Sigmoid colon (tissue), 7 donors: ENCODE results near the gene PNLIPRP2. TPM values are rescaled to one million over a fixed set of nuclear protein-coding genes. Genes with fewer than 3 reads are reported as not detected.

Experiments used
- DNase-seq: peaks from one replicate; pipeline ENCODE4 v3.0.0-alpha.2; 2019
- H3K27ac ChIP-seq, 4 donors: fragments of 200-600 bp; sonication (generic); one replicate each; pipeline ENCODE4 v1.5.1; 2016 to 2019; ENCODE audit warnings: mild to moderate bottlenecking in 1 of 4
- H3K27me3 ChIP-seq, 3 donors: fragments of 200-600 bp; sonication (generic); one replicate each; pipeline ENCODE4 v1.5.1; 2019; ENCODE audit warnings: mild to moderate bottlenecking in 1 of 3
- H3K36me3 ChIP-seq, 4 donors: fragments of 200-600 bp; sonication (generic); one replicate each; pipeline ENCODE4 v1.5.1; 2016 to 2019
- H3K4me1 ChIP-seq, 4 donors: fragments of 200-600 bp; sonication (generic); one replicate each; pipeline ENCODE4 v1.5.1; 2017 to 2019
- H3K4me3 ChIP-seq, 4 donors: fragments of 200-600 bp; sonication (generic); one replicate each; pipeline ENCODE4 v1.5.1; 2017 to 2019; ENCODE audit warnings: mild to moderate bottlenecking in 2 of 4, moderate library complexity in 1 of 4
- H3K9me3 ChIP-seq, 4 donors: fragments of 200-600 bp in 3 of 4; sonication (generic) in 3 of 4; one replicate each; pipeline versions ENCODE4 v1.5.1 to v1.6.1; 2013 to 2019
- CTCF ChIP-seq, 4 experiments: fragments of 450-650 bp in 3 of 4; fragments of 200-600 bp in 1 of 4; IDR thresholded peaks; one replicate each; pipeline ENCODE4 v1.5.1; 2016 to 2019; ENCODE audit warnings: antibody characterized with exemption in 4 of 4, mild to moderate bottlenecking in 3 of 4, moderate library complexity in 2 of 4
- EP300 ChIP-seq, 4 donors: sonication (generic); formaldehyde crosslinking; IDR thresholded peaks; one replicate each; pipeline ENCODE4 v1.6.1; 2017; ENCODE audit warnings: antibody characterized with exemption in 4 of 4
- POLR2A ChIP-seq, 2 donors: fragments of 450-650 bp; IDR thresholded peaks; one replicate each; pipeline ENCODE4 v1.6.1; 2016; ENCODE audit warnings: antibody characterized with exemption in 2 of 2, mild to moderate bottlenecking in 2 of 2, moderate library complexity in 2 of 2
- POLR2AphosphoS5 ChIP-seq, 4 donors: sonication (generic); formaldehyde crosslinking; IDR thresholded peaks; one replicate each; pipeline ENCODE4 v1.6.1; 2017; ENCODE audit warnings: antibody characterized with exemption in 4 of 4
- WGBS, 2 donors: extraction: QIAGEN DNeasy Blood & Tissue Kit; methylation state at CpG; one replicate each; pipeline ENCODE4 v1.1.7; 2013; 5-methylcytosine and 5-hydroxymethylcytosine counted together
- intact Hi-C: fragments of 100-400 bp; cut with DNase I; formaldehyde crosslinking; loops from one replicate; pipeline ENCODE4 v1.15.1; 2023
- polyA plus RNA-seq, 3 donors: library from polyadenylated mRNA; stranded (reverse); fragments of 200-250 nt; gene quantifications; one replicate each; pipeline ENCODE4 v1.2.3, GENCODE V29; 2013
- total RNA-seq, 4 donors: library from RNA; depleted of rRNA; stranded (reverse); fragments of >200 nt; gene quantifications; one replicate each; pipeline ENCODE4 v1.1.0, GENCODE V29; 2016
- donor health status: healthy with polysubstance abuse.
- donor health status: Bipolar disorder and iron deficiency.
- donor health status: healthy.

The PNLIPRP2 gene
- total and polyA plus RNA-seq, 7 donors, result 0.95 to 1.8 TPM; not detected in 5

GRCh38 chr10:116629340-116629739 is 8.6 kb downstream of the PNLIPRP2 start:
- H3K4me3 ChIP-seq, result no peak overlapping the region
- WGBS, 2 donors, result 86 to 93% methylated on average over 4 of the region's 4 CpGs
- H3K36me3 ChIP-seq, result no peaks in the 10 kb centered on the region
- no peak overlapping the region for H3K27ac ChIP-seq
- peaks cover 0 to 25% (median 17%) of the 10 kb centered on the region in 3 donors for H3K27me3 ChIP-seq
- peaks cover 0 to 8% (median 4%) of the 10 kb centered on the region in 4 donors for H3K4me1 ChIP-seq
- TF ChIP-seq EP300 (IDR thresholded peaks at IDR 0.05) (no peak), POLR2A (IDR thresholded peaks at IDR 0.05) (no peak), CTCF (IDR thresholded peaks at IDR 0.05) (no peak), POLR2AphosphoS5 (IDR thresholded peaks at IDR 0.05) (no peak)
- H3K9me3 ChIP-seq, result no peaks in the 10 kb centered on the region
- DNase-seq, result no peak
- intact Hi-C loops, result loop anchor here (5.0 kb wide), 1 partner anchor 158 kb away; no protein-coding TSS in a partner anchor

- no peaks in the 10 kb centered on the region for H3K36me3 ChIP-seq
- TF ChIP-seq POLR2AphosphoS5 (IDR thresholded peaks at IDR 0.05) (no peak), EP300 (IDR thresholded peaks at IDR 0.05) (no peak), CTCF (IDR thresholded peaks at IDR 0.05) (no peak), POLR2A (IDR thresholded peaks at IDR 0.05) (no peak)
- DNase-seq, result no peak
- no peak overlapping the region for H3K27ac ChIP-seq
- no peaks in the 10 kb centered on the region for H3K9me3 ChIP-seq
- H3K27me3 ChIP-seq, result peaks cover 0 to 20% (median 17%) of the 10 kb centered on the region in 3 donors
- H3K4me3 ChIP-seq, result no peak overlapping the region
- peaks cover 0 to 8% (median 4%) of the 10 kb centered on the region in 4 donors for H3K4me1 ChIP-seq
- intact Hi-C loops, result no loop called here
- 89 to 94% methylated on average over 2 of the region's 2 CpGs for WGBS, 2 donors
These were observed 9.3 kb downstream of the PNLIPRP2 start for GRCh38 chr10:116630020-116630419.

- DNase-seq, result no peak
- 91% methylated on average over 6 of the region's 6 CpGs for WGBS, 2 donors
- no peak overlapping the region for H3K27ac ChIP-seq
These were observed 11.1 kb downstream of the PNLIPRP2 start for GRCh38 chr10:116631871-116632295.

GRCh38 chr10:116632596-116633215 is 12.0 kb downstream of the PNLIPRP2 start:
- no peak for TF ChIP-seq POLR2AphosphoS5 (IDR thresholded peaks at IDR 0.05)
- TF ChIP-seq EP300 (IDR thresholded peaks at IDR 0.05), result no peak
- TF ChIP-seq CTCF (IDR thresholded peaks at IDR 0.05), result no peak
- no peak for TF ChIP-seq POLR2A (IDR thresholded peaks at IDR 0.05)
- DNase-seq, result no peak
- Histone ChIP-seq H3K4me1 (peaks cover 0 to 1% (median under 1%) of the 10 kb centered on the region in 4 donors), H3K4me3 (no peak overlapping the region), H3K27ac (no peak overlapping the region), H3K9me3 (no peaks in the 10 kb centered on the region), H3K27me3 (peaks cover 0 to 2% (median under 1%) of the 10 kb centered on the region in 3 donors), H3K36me3 (no peaks in the 10 kb centered on the region)
- intact Hi-C loops, result no loop called here
- 92% methylated on average over 17 of the region's 17 CpGs for WGBS, 2 donors

More at GRCh38 chr10:116631871-116632295, 11.1 kb downstream of the PNLIPRP2 start:
- Histone ChIP-seq H3K4me3 (no peak overlapping the region), H3K4me1 (peaks cover 0 to 8% (median 4%) of the 10 kb centered on the region in 4 donors), H3K36me3 (no peaks in the 10 kb centered on the region), H3K27me3 (peaks cover 0 to 10% (median 9%) of the 10 kb centered on the region in 3 donors), H3K9me3 (no peaks in the 10 kb centered on the region)
- TF ChIP-seq EP300 (IDR thresholded peaks at IDR 0.05), result no peak
- intact Hi-C loops, result no loop called here

GRCh38 chr10:116633216-116633600 is 12.5 kb downstream of the PNLIPRP2 start:
- H3K4me3 ChIP-seq, result no peak overlapping the region
- H3K27me3 ChIP-seq, result no peaks in the 10 kb centered on the region
- H3K4me1 ChIP-seq, result no peaks in the 10 kb centered on the region
- intact Hi-C loops, result no loop called here
- H3K27ac ChIP-seq, result no peak overlapping the region
- TF ChIP-seq EP300 (IDR thresholded peaks at IDR 0.05) (no peak), POLR2A (IDR thresholded peaks at IDR 0.05) (no peak), CTCF (IDR thresholded peaks at IDR 0.05) (no peak)
- WGBS, 2 donors, result 97 to 98% methylated on average over 8 of the region's 8 CpGs
- no peaks in the 10 kb centered on the region for H3K9me3 ChIP-seq
- DNase-seq, result no peak
- no peaks in the 10 kb centered on the region for H3K36me3 ChIP-seq
